ENCODE results near the gene PCDHB4.
"Not testable (repeated sequence)": the region's sequence is repeated elsewhere in the genome, so short reads cannot be mapped to it uniquely, and the experiment has no call there.

Gene PCDHB4

DNA sequence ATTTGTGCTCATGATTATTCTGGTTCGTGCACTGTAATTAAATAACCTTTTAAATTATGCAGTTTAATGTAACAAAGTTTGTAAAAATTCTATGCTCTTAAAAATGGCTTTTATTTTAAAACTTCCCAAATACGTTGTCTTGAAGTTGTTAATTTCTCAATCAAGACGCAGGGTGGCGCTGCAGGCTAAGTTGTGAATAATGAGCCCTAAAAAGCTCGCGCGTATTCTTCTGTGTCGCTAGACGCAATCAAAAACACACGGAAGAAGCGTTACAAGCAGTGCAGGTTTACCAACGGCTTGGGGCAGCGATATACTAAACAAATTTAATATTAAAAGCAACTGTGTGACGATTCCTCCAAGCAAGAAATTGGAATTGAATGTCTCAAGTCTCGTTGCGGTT is at the start of gene PCDHB4:
Gene PCDHB4 (plus strand): TSS at position 256 of the 400 bp plus-strand sequence. CDS start 181 bp downstream, outside the sequence.
- DNase-seq (ENCODE audit: extremely low spot score) = no peak
- no peak for TF ChIP-seq SP1 (IDR thresholded peaks at IDR 0.05)
- no peak for TF ChIP-seq CTBP1 (IDR thresholded peaks at IDR 0.05; ENCODE audit: borderline replicate concordance)
- no peak for TF ChIP-seq BHLHE40 (IDR thresholded peaks at IDR 0.05; ENCODE audit: borderline replicate concordance)
- TF ChIP-seq SUZ12 (IDR thresholded peaks at IDR 0.05) = no peak
- no peak for TF ChIP-seq TARDBP (IDR thresholded peaks at IDR 0.05)
- TF ChIP-seq NFRKB (IDR thresholded peaks at IDR 0.05) = no peak
- no peak for TF ChIP-seq FOXK2 (IDR thresholded peaks at IDR 0.05)
- ChIA-PET POLR2A (no interaction called here), CTCF (no interaction called here)

DNA sequence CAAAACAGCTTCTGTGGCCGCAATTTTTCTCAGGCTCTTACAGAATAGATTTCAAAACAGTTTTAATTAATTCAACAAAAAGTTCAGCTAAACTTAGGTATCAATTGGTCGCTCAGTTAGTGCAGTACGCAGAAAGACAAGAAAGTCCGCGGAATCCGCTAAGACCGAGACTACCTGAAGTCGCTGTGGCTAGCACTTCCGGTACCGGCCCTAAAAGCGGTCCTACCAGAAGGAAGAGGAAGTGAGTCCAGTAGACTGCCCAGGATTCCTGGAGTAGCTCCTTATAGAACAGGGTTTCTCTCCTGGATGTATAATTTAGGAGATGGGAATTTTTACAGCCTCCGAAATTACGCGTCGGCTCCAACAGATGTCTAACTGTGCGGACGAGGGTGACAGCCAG is 43.8 kb upstream of the PCDHB4 start:
- ChIA-PET POLR2A (no interaction called here), CTCF (interaction anchor here (1.0 kb wide), 1 partner anchor 17 kb away, joined by 3 read pairs; the partner anchor contains the start of gene PCDHB2)
- TF ChIP-seq BHLHE40 (IDR thresholded peaks at IDR 0.05; ENCODE audit: borderline replicate concordance) (no peak), LEF1 (IDR thresholded peaks at IDR 0.05; ENCODE audit: borderline replicate concordance) (no peak), ELF4 (IDR thresholded peaks at IDR 0.05) (no peak), SP1 (IDR thresholded peaks at IDR 0.05) (no peak), SUZ12 (IDR thresholded peaks at IDR 0.05) (no peak), FOXK2 (IDR thresholded peaks at IDR 0.05) (no peak), TARDBP (IDR thresholded peaks at IDR 0.05) (no peak), FOXA1 (IDR thresholded peaks at IDR 0.05) (no peak), NFRKB (IDR thresholded peaks at IDR 0.05) (no peak), ZNF384 (IDR thresholded peaks at IDR 0.05) (no peak), HDGF (IDR thresholded peaks at IDR 0.05; ENCODE audit: borderline replicate concordance) (no peak)
- TF ChIP-seq, protein P1, sequence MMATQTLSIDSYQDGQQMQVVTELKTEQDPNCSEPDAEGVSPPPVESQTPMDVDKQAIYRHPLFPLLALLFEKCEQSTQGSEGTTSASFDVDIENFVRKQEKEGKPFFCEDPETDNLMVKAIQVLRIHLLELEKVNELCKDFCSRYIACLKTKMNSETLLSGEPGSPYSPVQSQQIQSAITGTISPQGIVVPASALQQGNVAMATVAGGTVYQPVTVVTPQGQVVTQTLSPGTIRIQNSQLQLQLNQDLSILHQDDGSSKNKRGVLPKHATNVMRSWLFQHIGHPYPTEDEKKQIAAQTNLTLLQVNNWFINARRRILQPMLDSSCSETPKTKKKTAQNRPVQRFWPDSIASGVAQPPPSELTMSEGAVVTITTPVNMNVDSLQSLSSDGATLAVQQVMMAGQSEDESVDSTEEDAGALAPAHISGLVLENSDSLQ (IDR thresholded peaks at IDR 0.05) = no peak
- no peak for DNase-seq (ENCODE audit: extremely low spot score)

DNA sequence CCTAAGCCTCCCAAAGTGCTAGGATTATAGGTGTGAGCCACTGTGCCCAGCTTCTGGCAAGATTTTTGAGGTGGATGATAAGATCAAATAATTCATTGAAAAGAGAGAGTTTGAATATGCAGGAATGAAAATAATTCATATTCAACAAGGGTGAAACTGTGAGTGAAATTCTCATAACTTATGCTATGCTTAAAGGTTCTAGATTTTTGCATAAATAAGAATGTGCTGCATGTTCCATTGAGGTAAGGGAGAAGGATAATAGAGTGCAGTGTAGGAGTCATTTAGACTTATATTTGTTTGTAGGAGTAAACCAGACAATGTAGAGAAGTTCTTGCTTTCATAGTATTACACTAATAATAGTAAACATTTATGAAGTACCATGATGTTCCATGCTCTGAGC is 39.4 kb upstream of the PCDHB4 start:
- POLR2A ChIA-PET = no interaction called here
- no peak for DNase-seq (ENCODE audit: extremely low spot score)
- CTCF ChIA-PET = interaction anchor here (0.7 kb wide), 1 partner anchor 104 kb away, joined by 4 read pairs; no protein-coding TSS in a partner anchor
- TF ChIP-seq, protein P1 (IDR thresholded peaks at IDR 0.05) = no peak
- TF ChIP-seq ELF4 (IDR thresholded peaks at IDR 0.05) = no peak

DNA sequence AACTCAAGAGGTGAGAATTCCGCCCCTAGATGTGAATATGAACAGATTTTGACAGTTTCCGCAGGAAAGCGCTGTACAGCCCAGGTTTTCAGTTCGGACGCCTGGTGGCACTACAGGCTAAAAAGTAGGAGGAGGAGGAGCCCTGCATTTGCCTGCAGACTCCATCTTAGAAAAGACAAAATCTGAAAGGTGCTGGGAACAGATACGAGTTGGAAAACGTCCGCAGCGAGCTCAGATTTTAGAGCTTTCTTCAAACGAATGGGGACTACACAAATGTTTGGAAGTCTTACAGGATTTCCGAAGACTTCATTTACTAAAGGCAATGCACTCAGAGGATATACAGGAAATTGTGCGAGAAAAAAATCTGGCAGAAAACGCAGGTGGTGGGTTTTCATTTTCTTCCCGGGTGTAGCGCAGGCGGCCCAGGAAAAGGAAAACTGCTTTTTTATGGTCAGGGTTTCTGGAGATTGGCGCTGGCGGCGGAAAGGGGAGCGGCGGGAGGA is 37.1 kb upstream of the PCDHB4 start:
- peak; percentile 58 for DNase-seq (ENCODE audit: extremely low spot score)
- TF ChIP-seq FOXM1 (IDR thresholded peaks at IDR 0.05; ENCODE audit: borderline replicate concordance) = no peak
- no peak for TF ChIP-seq BHLHE40 (IDR thresholded peaks at IDR 0.05; ENCODE audit: borderline replicate concordance)
- TF ChIP-seq LEF1 (IDR thresholded peaks at IDR 0.05; ENCODE audit: borderline replicate concordance) = no peak
- no peak for TF ChIP-seq L3MBTL2 (conservative IDR thresholded peaks at IDR 0.05)
- TF ChIP-seq, protein P1 (IDR thresholded peaks at IDR 0.05) = no peak
- TF ChIP-seq SP1 (IDR thresholded peaks at IDR 0.05) = no peak
- TF ChIP-seq FOXA1 (IDR thresholded peaks at IDR 0.05) = no peak
- TF ChIP-seq HDGF (IDR thresholded peaks at IDR 0.05; ENCODE audit: borderline replicate concordance) = no peak
- no peak for TF ChIP-seq CTBP1 (IDR thresholded peaks at IDR 0.05; ENCODE audit: borderline replicate concordance)
- TF ChIP-seq NFRKB (IDR thresholded peaks at IDR 0.05) = no peak
- no peak for TF ChIP-seq SUZ12 (IDR thresholded peaks at IDR 0.05)
- TF ChIP-seq ELF4 (IDR thresholded peaks at IDR 0.05) = no peak
- TF ChIP-seq ARNT (IDR thresholded peaks at IDR 0.05) = no peak
- no peak for TF ChIP-seq FOXK2 (IDR thresholded peaks at IDR 0.05)
- TF ChIP-seq ZNF384 (IDR thresholded peaks at IDR 0.05) = no peak
- no peak for TF ChIP-seq TARDBP (IDR thresholded peaks at IDR 0.05)
- CTCF ChIA-PET = interaction anchor here (0.6 to 1.2 kb wide), 3 partner anchors 139 to 373 kb away, joined by 3 read pairs; partner anchors contain the start of gene PCDHB14
- POLR2A ChIA-PET = no interaction called here

DNA sequence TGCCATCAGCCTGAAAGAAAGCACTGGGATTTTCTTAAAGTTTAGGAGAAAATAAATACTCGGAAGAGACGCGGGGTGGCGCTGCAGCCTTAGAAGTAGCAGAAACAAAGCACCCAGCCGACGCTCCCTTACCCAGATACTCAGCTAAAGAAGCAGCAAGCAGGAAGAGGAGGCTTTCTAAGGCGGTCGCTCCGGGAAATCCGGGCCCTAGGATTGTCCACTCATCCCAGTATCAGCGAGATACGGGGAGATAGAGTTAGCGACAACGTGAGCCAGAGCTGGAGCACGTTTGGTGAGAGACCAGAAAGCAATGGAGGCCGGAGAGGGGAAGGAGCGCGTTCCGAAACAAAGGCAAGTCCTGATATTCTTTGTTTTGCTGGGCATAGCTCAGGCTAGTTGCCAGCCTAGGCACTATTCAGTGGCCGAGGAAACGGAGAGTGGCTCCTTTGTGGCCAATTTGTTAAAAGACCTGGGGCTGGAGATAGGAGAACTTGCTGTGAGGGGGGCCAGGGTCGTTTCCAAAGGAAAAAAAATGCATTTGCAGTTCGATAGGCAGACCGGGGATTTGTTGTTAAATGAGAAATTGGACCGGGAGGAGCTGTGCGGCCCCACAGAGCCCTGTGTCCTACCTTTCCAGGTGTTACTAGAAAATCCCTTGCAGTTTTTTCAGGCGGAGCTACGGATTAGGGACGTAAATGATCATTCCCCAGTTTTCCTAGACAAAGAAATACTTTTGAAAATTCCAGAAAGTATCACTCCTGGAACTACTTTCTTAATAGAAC is 26.9 kb upstream of the PCDHB4 start, which contains the start of gene PCDHB2:
Gene PCDHB2 (plus strand): TSS at position 135 of the 782 bp plus-strand sequence. CDS start 176 bp downstream, at position 311.
- POLR2A ChIA-PET = no interaction called here
- peak; percentile 35 for DNase-seq (ENCODE audit: extremely low spot score)
- no peak for TF ChIP-seq ARNT (IDR thresholded peaks at IDR 0.05)
- TF ChIP-seq FOXA1 (IDR thresholded peaks at IDR 0.05) = no peak
- no peak for TF ChIP-seq FOXK2 (IDR thresholded peaks at IDR 0.05)

DNA sequence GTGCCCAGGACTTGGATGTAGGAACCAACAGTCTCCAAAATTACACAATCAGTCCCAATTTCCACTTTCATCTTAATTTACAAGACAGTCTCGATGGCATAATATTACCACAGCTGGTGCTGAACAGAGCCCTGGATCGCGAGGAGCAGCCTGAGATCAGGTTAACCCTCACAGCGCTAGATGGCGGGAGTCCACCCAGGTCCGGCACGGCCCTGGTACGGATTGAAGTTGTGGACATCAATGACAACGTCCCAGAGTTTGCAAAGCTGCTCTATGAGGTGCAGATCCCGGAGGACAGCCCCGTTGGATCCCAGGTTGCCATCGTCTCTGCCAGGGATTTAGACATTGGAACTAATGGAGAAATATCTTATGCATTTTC is 26.4 kb upstream of the PCDHB4 start:
- ChIA-PET POLR2A (no interaction called here), CTCF (no interaction called here)
- no peak for DNase-seq (ENCODE audit: extremely low spot score)
- no peak for TF ChIP-seq L3MBTL2 (conservative IDR thresholded peaks at IDR 0.05)
- no peak for TF ChIP-seq FOXA1 (IDR thresholded peaks at IDR 0.05)
- no peak for TF ChIP-seq ELF4 (IDR thresholded peaks at IDR 0.05)
- TF ChIP-seq HDGF (IDR thresholded peaks at IDR 0.05; ENCODE audit: borderline replicate concordance) = no peak
- TF ChIP-seq FOXK2 (IDR thresholded peaks at IDR 0.05) = no peak
- no peak for TF ChIP-seq NFRKB (IDR thresholded peaks at IDR 0.05)
- no peak for TF ChIP-seq ARNT (IDR thresholded peaks at IDR 0.05)
- TF ChIP-seq SUZ12 (IDR thresholded peaks at IDR 0.05) = no peak
- no peak for TF ChIP-seq CTBP1 (IDR thresholded peaks at IDR 0.05; ENCODE audit: borderline replicate concordance)

More for the DNA sequence above, 26.9 kb upstream of the PCDHB4 start, which contains the start of gene PCDHB2:
- CTCF ChIA-PET = interaction anchor here (0.6 to 0.8 kb wide), 2 partner anchors 17 kb away, joined by 3 read pairs; no protein-coding TSS in a partner anchor

DNA sequence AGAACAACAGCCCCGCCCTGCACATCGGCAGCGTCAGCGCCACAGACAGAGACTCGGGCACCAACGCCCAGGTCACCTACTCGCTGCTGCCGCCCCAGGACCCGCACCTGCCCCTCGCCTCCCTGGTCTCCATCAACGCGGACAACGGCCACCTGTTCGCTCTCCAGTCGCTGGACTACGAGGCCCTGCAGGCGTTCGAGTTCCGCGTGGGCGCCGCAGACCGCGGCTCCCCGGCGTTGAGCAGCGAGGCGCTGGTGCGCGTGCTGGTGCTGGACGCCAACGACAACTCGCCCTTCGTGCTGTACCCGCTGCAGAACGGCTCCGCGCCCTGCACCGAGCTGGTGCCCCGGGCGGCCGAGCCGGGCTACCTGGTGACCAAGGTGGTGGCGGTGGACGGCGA is 25.4 kb upstream of the PCDHB4 start:
- DNase-seq (ENCODE audit: extremely low spot score); POLR2A ChIA-PET; CTCF ChIA-PET: not testable (repeated sequence)

DNA sequence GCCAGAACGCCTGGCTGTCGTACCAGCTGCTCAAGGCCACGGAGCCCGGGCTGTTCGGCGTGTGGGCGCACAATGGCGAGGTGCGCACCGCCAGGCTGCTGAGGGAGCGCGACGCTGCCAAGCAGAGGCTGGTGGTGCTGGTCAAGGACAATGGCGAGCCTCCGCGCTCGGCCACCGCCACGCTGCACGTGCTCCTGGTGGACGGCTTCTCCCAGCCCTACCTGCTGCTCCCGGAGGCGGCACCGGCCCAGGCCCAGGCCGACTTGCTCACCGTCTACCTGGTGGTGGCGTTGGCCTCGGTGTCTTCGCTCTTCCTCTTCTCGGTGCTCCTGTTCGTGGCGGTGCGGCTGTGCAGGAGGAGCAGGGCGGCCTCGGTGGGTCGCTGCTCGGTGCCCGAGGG is 25.0 kb upstream of the PCDHB4 start:
- CTCF ChIA-PET; DNase-seq (ENCODE audit: extremely low spot score); POLR2A ChIA-PET: not testable (repeated sequence)

All from HEK293T (cell line).